Measurements from ENCODE around the gene KMT2C. TPM values are rescaled to one million over a fixed set of nuclear protein-coding genes. Genes with fewer than 3 reads are reported as not detected.
A peak's percentile ranks its signal among the peaks of the same experiment; 100 is the strongest.

KMT2C gene
- total RNA-seq (100 to 1,000 TPM in 3 of 5 donors, 10 to 100 TPM in 2; 90.8 to 134 (median 116) TPM), total RNA-seq (82.6 to 369 (median 240) reads per million in 29 experiments)
- total RNA-seq (2013): 83.4 TPM

- Histone ChIP-seq H3K4me1 (ENCODE audit: control insufficient read depth in 1 of 2, extremely low read depth in 1 of 2, insufficient read depth in 2 of 2, low read length in 2 of 2) (peaks cover 10 to 16% of the 10 kb centered on the region in 2 experiments), H3K9me3 (no peaks in the 10 kb centered on the region), H3K27me3 (replicated peaks in 1 of 2; ENCODE audit: control insufficient read depth in 2 of 2, extremely low read depth in 1 of 2, insufficient read depth in 2 of 2, low read length in 1 of 2) (no peaks in the 10 kb centered on the region), H3K27ac (ENCODE audit: low read length) (peak within 1 kb of the TSS; percentile 81), H3K4me3 (ENCODE audit: control insufficient read depth in 1 of 2, extremely low read depth in 1 of 2, low read length in 1 of 2) (peak within 1 kb of the TSS; percentile 67 to 74), H3K36me3 (ENCODE audit: control insufficient read depth in 2 of 2, extremely low read depth in 1 of 2, insufficient read depth in 1 of 2, low read length in 1 of 2) (no peaks in the 10 kb centered on the region)
- peak within 1 kb of the TSS; percentile 82 to 94 (median 85) for H3K4me3 Mint-ChIP-seq
- H3K9me3 Mint-ChIP-seq: no peaks in the 10 kb centered on the region
- POLR2A ChIA-PET: interaction anchor here in 1 of 2 donors (0.6 to 0.7 kb wide), 2 partner anchors 10 to 99 kb away, joined by 3 to 9 read pairs; no protein-coding TSS in a partner anchor
- H3K27ac Mint-ChIP-seq: peak within 1 kb of the TSS; percentile 88 to 94
- H3K36me3 Mint-ChIP-seq: peaks cover 3% of the 10 kb centered on the region
- ATAC-seq (replicated peaks in 1 of 4) (peak; percentile 23 to 47 (median 32)), DNase-seq (peak in 34 of 35 experiments; percentile 6 to 68 (median 32))
- under 1% methylated on average over 72 of the region's 107 CpGs for WGBS (ENCODE audit: insufficient coverage)
- peaks cover 36 to 43% (median 37%) of the 10 kb centered on the region in 3 donors for H3K4me1 Mint-ChIP-seq
- H3K27me3 Mint-ChIP-seq: no peaks in the 10 kb centered on the region
- CTCF ChIA-PET: no interaction called here
Observed at GRCh38 chr7:152435384-152436110, at the start of gene KMT2C. TSS of gene KMT2C (minus strand) at chr7:152436003. CDS start at chr7:152435786, 217 bp downstream.

GRCh38 chr7:152481082-152481481 is 45.3 kb upstream of the KMT2C start:
- Mint-ChIP-seq H3K27ac (no peak overlapping the region), H3K36me3 (no peaks in the 10 kb centered on the region), H3K9me3 (no peaks in the 10 kb centered on the region), H3K27me3 (no peaks in the 10 kb centered on the region), H3K4me1 (no peaks in the 10 kb centered on the region), H3K4me3 (no peak overlapping the region)
- no peaks in the 10 kb centered on the region for H3K9me3 ChIP-seq
- ATAC-seq (replicated peaks in 1 of 4) (no peak), DNase-seq (no peak)
- WGBS (ENCODE audit: insufficient coverage): 100% methylated on average over 3 of the region's 4 CpGs
- POLR2A ChIA-PET: no interaction called here
- no peak overlapping the region for H3K27ac ChIP-seq (ENCODE audit: low read length)
- no peaks in the 10 kb centered on the region for H3K4me1 ChIP-seq (ENCODE audit: control insufficient read depth in 1 of 2, extremely low read depth in 1 of 2, insufficient read depth in 2 of 2, low read length in 2 of 2)
- H3K36me3 ChIP-seq (ENCODE audit: control insufficient read depth in 2 of 2, extremely low read depth in 1 of 2, insufficient read depth in 1 of 2, low read length in 1 of 2): no peaks in the 10 kb centered on the region
- H3K27me3 ChIP-seq (replicated peaks in 1 of 2; ENCODE audit: control insufficient read depth in 2 of 2, extremely low read depth in 1 of 2, insufficient read depth in 2 of 2, low read length in 1 of 2): no peaks in the 10 kb centered on the region
- CTCF ChIA-PET: interaction anchor here in 1 of 2 donors (0.6 kb wide), 1 partner anchor 123 kb away, joined by 7 read pairs; no protein-coding TSS in a partner anchor
- no peak overlapping the region for H3K4me3 ChIP-seq (ENCODE audit: control insufficient read depth in 1 of 2, extremely low read depth in 1 of 2, low read length in 1 of 2)

- ChIA-PET CTCF (no interaction called here), POLR2A (no interaction called here)
- Mint-ChIP-seq H3K27me3 (no peaks in the 10 kb centered on the region), H3K36me3 (no peaks in the 10 kb centered on the region), H3K9me3 (no peaks in the 10 kb centered on the region), H3K27ac (no peak overlapping the region), H3K4me1 (no peaks in the 10 kb centered on the region), H3K4me3 (no peak overlapping the region)
- no peak overlapping the region for H3K27ac ChIP-seq (ENCODE audit: low read length)
- no peaks in the 10 kb centered on the region for H3K4me1 ChIP-seq (ENCODE audit: control insufficient read depth in 1 of 2, extremely low read depth in 1 of 2, insufficient read depth in 2 of 2, low read length in 2 of 2)
- no peaks in the 10 kb centered on the region for H3K27me3 ChIP-seq (replicated peaks in 1 of 2; ENCODE audit: control insufficient read depth in 2 of 2, extremely low read depth in 1 of 2, insufficient read depth in 2 of 2, low read length in 1 of 2)
- no peaks in the 10 kb centered on the region for H3K36me3 ChIP-seq (ENCODE audit: control insufficient read depth in 2 of 2, extremely low read depth in 1 of 2, insufficient read depth in 1 of 2, low read length in 1 of 2)
- no peaks in the 10 kb centered on the region for H3K9me3 ChIP-seq
- WGBS (ENCODE audit: insufficient coverage): 100% methylated on average over 2 of the region's 4 CpGs
- no peak overlapping the region for H3K4me3 ChIP-seq (ENCODE audit: control insufficient read depth in 1 of 2, extremely low read depth in 1 of 2, low read length in 1 of 2)
- no peak for DNase-seq
- no peak for ATAC-seq (replicated peaks in 1 of 4)
Observed at GRCh38 chr7:152480664-152481063, 44.9 kb upstream of the KMT2C start.

GRCh38 chr7:152479595-152479994 is 43.8 kb upstream of the KMT2C start:
- CTCF ChIA-PET: no interaction called here
- no peaks in the 10 kb centered on the region for H3K27me3 ChIP-seq (replicated peaks in 1 of 2; ENCODE audit: control insufficient read depth in 2 of 2, extremely low read depth in 1 of 2, insufficient read depth in 2 of 2, low read length in 1 of 2)
- Mint-ChIP-seq H3K27ac (no peak overlapping the region), H3K4me1 (no peaks in the 10 kb centered on the region), H3K4me3 (no peak overlapping the region), H3K27me3 (no peaks in the 10 kb centered on the region), H3K36me3 (no peaks in the 10 kb centered on the region), H3K9me3 (no peaks in the 10 kb centered on the region)
- H3K36me3 ChIP-seq (ENCODE audit: control insufficient read depth in 2 of 2, extremely low read depth in 1 of 2, insufficient read depth in 1 of 2, low read length in 1 of 2): no peaks in the 10 kb centered on the region
- H3K4me1 ChIP-seq (ENCODE audit: control insufficient read depth in 1 of 2, extremely low read depth in 1 of 2, insufficient read depth in 2 of 2, low read length in 2 of 2): no peaks in the 10 kb centered on the region
- POLR2A ChIA-PET: no interaction called here
- H3K27ac ChIP-seq (ENCODE audit: low read length): no peak overlapping the region
- DNase-seq (no peak), ATAC-seq (replicated peaks in 1 of 4) (no peak)
- H3K9me3 ChIP-seq: no peaks in the 10 kb centered on the region
- WGBS (ENCODE audit: insufficient coverage): 100% methylated on average over 1 of the region's 1 CpG
- H3K4me3 ChIP-seq (ENCODE audit: control insufficient read depth in 1 of 2, extremely low read depth in 1 of 2, low read length in 1 of 2): no peak overlapping the region

GRCh38 chr7:152478140-152478539 is 42.3 kb upstream of the KMT2C start:
- ChIA-PET POLR2A (interaction anchor here in 1 of 2 donors (0.5 to 0.6 kb wide), 2 partner anchors 13 to 99 kb away, joined by 3 read pairs; no protein-coding TSS in a partner anchor), CTCF (no interaction called here)
- Mint-ChIP-seq H3K27ac (no peak overlapping the region), H3K4me3 (no peak overlapping the region), H3K9me3 (no peaks in the 10 kb centered on the region), H3K4me1 (no peaks in the 10 kb centered on the region), H3K36me3 (no peaks in the 10 kb centered on the region), H3K27me3 (no peaks in the 10 kb centered on the region)
- DNase-seq (no peak), ATAC-seq (replicated peaks in 1 of 4) (no peak)
- H3K9me3 ChIP-seq: no peaks in the 10 kb centered on the region
- H3K36me3 ChIP-seq (ENCODE audit: control insufficient read depth in 2 of 2, extremely low read depth in 1 of 2, insufficient read depth in 1 of 2, low read length in 1 of 2): no peaks in the 10 kb centered on the region
- 80% methylated on average over 1 of the region's 2 CpGs for WGBS (ENCODE audit: insufficient coverage)
- no peak overlapping the region for H3K4me3 ChIP-seq (ENCODE audit: control insufficient read depth in 1 of 2, extremely low read depth in 1 of 2, low read length in 1 of 2)
- no peak overlapping the region for H3K27ac ChIP-seq (ENCODE audit: low read length)
- H3K27me3 ChIP-seq (replicated peaks in 1 of 2; ENCODE audit: control insufficient read depth in 2 of 2, extremely low read depth in 1 of 2, insufficient read depth in 2 of 2, low read length in 1 of 2): no peaks in the 10 kb centered on the region
- H3K4me1 ChIP-seq (ENCODE audit: control insufficient read depth in 1 of 2, extremely low read depth in 1 of 2, insufficient read depth in 2 of 2, low read length in 2 of 2): no peaks in the 10 kb centered on the region

GRCh38 chr7:152477079-152477478 is 41.3 kb upstream of the KMT2C start:
- Histone ChIP-seq H3K27me3 (replicated peaks in 1 of 2; ENCODE audit: control insufficient read depth in 2 of 2, extremely low read depth in 1 of 2, insufficient read depth in 2 of 2, low read length in 1 of 2) (no peaks in the 10 kb centered on the region), H3K36me3 (ENCODE audit: control insufficient read depth in 2 of 2, extremely low read depth in 1 of 2, insufficient read depth in 1 of 2, low read length in 1 of 2) (no peaks in the 10 kb centered on the region), H3K9me3 (no peaks in the 10 kb centered on the region), H3K4me1 (ENCODE audit: control insufficient read depth in 1 of 2, extremely low read depth in 1 of 2, insufficient read depth in 2 of 2, low read length in 2 of 2) (no peaks in the 10 kb centered on the region), H3K27ac (ENCODE audit: low read length) (no peak overlapping the region), H3K4me3 (ENCODE audit: control insufficient read depth in 1 of 2, extremely low read depth in 1 of 2, low read length in 1 of 2) (no peak overlapping the region)
- Mint-ChIP-seq H3K4me3 (no peak overlapping the region), H3K4me1 (no peaks in the 10 kb centered on the region), H3K9me3 (no peaks in the 10 kb centered on the region), H3K36me3 (no peaks in the 10 kb centered on the region), H3K27ac (no peak overlapping the region), H3K27me3 (no peaks in the 10 kb centered on the region)
- POLR2A ChIA-PET: interaction anchor here in 1 of 2 donors (0.7 kb wide), 1 partner anchor 167 kb away, joined by 3 read pairs; no protein-coding TSS in a partner anchor
- CTCF ChIA-PET: no interaction called here
- DNase-seq (no peak), ATAC-seq (replicated peaks in 1 of 4) (no peak)
- WGBS (ENCODE audit: insufficient coverage): 80% methylated on average over 1 of the region's 2 CpGs

Data from T-cell (primary cell).